ENCODE measurements around the gene PALMD. TPM values are rescaled to one million over a fixed set of nuclear protein-coding genes. Genes with fewer than 3 reads are reported as not detected.

Gene PALMD
- total RNA-seq, 1 experiment from 2014 or later, result not detected

GRCh38 chr1:99707535-99708142, 61.7 kb downstream of the PALMD start:
- no peak overlapping the region for H3K56ac ChIP-seq (ENCODE audit: insufficient read length, low read depth, low read length)
- no peaks in the 10 kb centered on the region for H3K79me1 ChIP-seq (ENCODE audit: insufficient read depth, low read depth, low read length, poor library complexity, severe bottlenecking)
- no peak overlapping the region for H3K4me2 ChIP-seq (ENCODE audit: insufficient read depth, insufficient read length, low read length)
- no CpG with 5 or more reads among the region's 4 CpGs for WGBS (ENCODE audit: extremely low coverage, insufficient read length, low lambda C conversion rate)
- no peak overlapping the region for H2BK15ac ChIP-seq (ENCODE audit: low read depth, low read length)
- H3T11ph ChIP-seq (ENCODE audit: low read length), result no peak overlapping the region
- Mint-ChIP-seq H3K27me3 (ENCODE audit: low read depth) (no peaks in the 10 kb centered on the region), H3K9me3 (no peaks in the 10 kb centered on the region), H3K27ac (no peak overlapping the region), H3K4me3 (no peak overlapping the region), H3K36me3 (ENCODE audit: insufficient read depth in 1 of 3, low read depth in 3 of 3) (peaks cover 0 to 4% (median 0%) of the 10 kb centered on the region in 3 experiments; a peak in 3 of 7 replicates), H3K4me1 (no peaks in the 10 kb centered on the region)
- H2AFZ ChIP-seq (ENCODE audit: low read length), result no peak overlapping the region
- no peaks in the 10 kb centered on the region for H3K79me2 ChIP-seq (ENCODE audit: insufficient read depth, low read length)
- H2BK20ac ChIP-seq (ENCODE audit: low read depth, low read length, poor library complexity, severe bottlenecking), result no peak overlapping the region
- no peak overlapping the region for H3K4ac ChIP-seq (ENCODE audit: low read depth, low read length)
- peak; percentile 44 for DNase-seq
- H3K14ac ChIP-seq (ENCODE audit: insufficient read depth, low read length), result no peak overlapping the region
- no peak overlapping the region for H3K18ac ChIP-seq (ENCODE audit: insufficient read length, low read depth, low read length)
- H2BK12ac ChIP-seq (ENCODE audit: insufficient read length, low read depth, low read length), result no peak overlapping the region
- no peak overlapping the region for H4K5ac ChIP-seq (ENCODE audit: insufficient read length, low read depth, low read length)
- TF ChIP-seq CTCF (conservative IDR thresholded peaks at IDR 0.05), result peak; percentile 95
- no peak overlapping the region for H3K27ac ChIP-seq (ENCODE audit: insufficient read length, low read depth, low read length)
- H3K27me3 ChIP-seq (ENCODE audit: insufficient read depth, low read length), result no peaks in the 10 kb centered on the region
- no peaks in the 10 kb centered on the region for H4K20me1 ChIP-seq (ENCODE audit: control insufficient read depth, insufficient read depth, insufficient read length)
- H3K23ac ChIP-seq (ENCODE audit: insufficient read length, low read depth, low read length), result no peak overlapping the region
- no peak overlapping the region for H3K9ac ChIP-seq (ENCODE audit: extremely low read depth, insufficient read length, low read length)
- H2BK5ac ChIP-seq (ENCODE audit: insufficient read length, low read length), result no peak overlapping the region
- H3K9me3 ChIP-seq (ENCODE audit: control insufficient read depth, low read depth, low read length), result no peaks in the 10 kb centered on the region
- H4K91ac ChIP-seq (ENCODE audit: insufficient read length, low read depth, low read length), result no peak overlapping the region
- H2BK120ac ChIP-seq (ENCODE audit: low read depth, low read length, poor library complexity, severe bottlenecking), result no peak overlapping the region
- H3K4me1 ChIP-seq (ENCODE audit: insufficient read depth, low read length), result no peaks in the 10 kb centered on the region
- H4K8ac ChIP-seq (replicated peaks; ENCODE audit: insufficient read length, low read depth, low read length), result no peak overlapping the region
- no peak overlapping the region for H2AK5ac ChIP-seq (ENCODE audit: insufficient read length, low read length)
- H3K23me2 ChIP-seq (ENCODE audit: insufficient read length, low read depth, low read length, poor library complexity, severe bottlenecking), result no peaks in the 10 kb centered on the region

Measured in H9 (cell line).